Suppressor macrophage (primary cell): ENCODE results near the gene KRTAP2-3.
A peak's percentile ranks its signal among the peaks of the same experiment; 100 is the strongest.
"Not testable (repeated sequence)": the region's sequence is repeated elsewhere in the genome, so short reads cannot be mapped to it uniquely, and the experiment has no call there.

ENCODE experiments used
- DNase-seq, 4 experiments: peaks; one replicate each; pipeline ENCODE4 v3.0.0-alpha.2; 2020 to 2022

Gene KRTAP2-3

GRCh38 chr17:41067281-41067680 lies 7.4 kb upstream of the KRTAP2-3 start:
- no peak for DNase-seq

- DNase-seq: peak in 3 of 4 experiments; percentile 14 to 34 (median 20)
These were observed 6.1 kb upstream of the KRTAP2-3 start, which contains the start of gene KRTAP2-4 for GRCh38 chr17:41065829-41066624. TSS of gene KRTAP2-4 (minus strand) at chr17:41065879. CDS start at chr17:41065845, 34 bp downstream.

- not testable (repeated sequence) for DNase-seq
These were observed 5.2 kb upstream of the KRTAP2-3 start for GRCh38 chr17:41065016-41065689.

GRCh38 chr17:41064301-41064700 lies 4.4 kb upstream of the KRTAP2-3 start:
- no peak for DNase-seq

- no peak for DNase-seq
These were observed 3.5 kb upstream of the KRTAP2-3 start for GRCh38 chr17:41063449-41063848.

GRCh38 chr17:41061964-41062363 lies 2.0 kb upstream of the KRTAP2-3 start:
- DNase-seq: no peak

- DNase-seq: not testable (repeated sequence)
These were observed 450 bp downstream of the KRTAP2-3 start for GRCh38 chr17:41059276-41060051.

GRCh38 chr17:41058741-41059140 lies 1.2 kb downstream of the KRTAP2-3 start:
- no peak for DNase-seq

- no peak for DNase-seq
These were observed 2.4 kb downstream of the KRTAP2-3 start for GRCh38 chr17:41057547-41057946.

GRCh38 chr17:41055130-41055529 lies 4.8 kb downstream of the KRTAP2-3 start, which contains the start of gene KRTAP2-2:
TSS of gene KRTAP2-2 (minus strand) at chr17:41055230. CDS start at chr17:41055211, 19 bp downstream.
- not testable (repeated sequence) for DNase-seq

GRCh38 chr17:41054556-41054955 lies 5.4 kb downstream of the KRTAP2-3 start:
- DNase-seq: not testable (repeated sequence)

GRCh38 chr17:41054025-41054424 lies 5.9 kb downstream of the KRTAP2-3 start:
- no peak for DNase-seq

GRCh38 chr17:41052566-41052965 lies 7.3 kb downstream of the KRTAP2-3 start:
- DNase-seq: no peak

GRCh38 chr17:41049110-41049509 lies 10.8 kb downstream of the KRTAP2-3 start:
- DNase-seq: no peak

- no peak for DNase-seq
These were observed 11.5 kb downstream of the KRTAP2-3 start for GRCh38 chr17:41048441-41048840.

- DNase-seq: not testable (repeated sequence)
These were observed 13.0 kb downstream of the KRTAP2-3 start, which contains the start of gene KRTAP2-1 for GRCh38 chr17:41046735-41047465. TSS of gene KRTAP2-1 (minus strand) at chr17:41047316. CDS start at chr17:41047267, 49 bp downstream.

GRCh38 chr17:41042953-41043352 lies 17.0 kb downstream of the KRTAP2-3 start:
- DNase-seq: no peak

GRCh38 chr17:41040783-41041571 lies 18.9 kb downstream of the KRTAP2-3 start, which contains the start of gene KRTAP1-1:
TSS of gene KRTAP1-1 (minus strand) at chr17:41041450. CDS start at chr17:41041397, 53 bp downstream.
- not testable (repeated sequence) for DNase-seq

GRCh38 chr17:41037853-41038350 lies 22.0 kb downstream of the KRTAP2-3 start:
- DNase-seq: no peak

GRCh38 chr17:41034346-41034935 lies 25.5 kb downstream of the KRTAP2-3 start, which contains the start of gene KRTAP1-3:
TSS of gene KRTAP1-3 (minus strand) at chr17:41034874. CDS start at chr17:41034821, 53 bp downstream.
- DNase-seq: not testable (repeated sequence)
